Measurements from ENCODE around the gene RAF1. TPM values are rescaled to one million over a fixed set of nuclear protein-coding genes. Genes with fewer than 3 reads are reported as not detected.
"Not testable (repeated sequence)": the region's sequence is repeated elsewhere in the genome, so short reads cannot be mapped to it uniquely, and the experiment has no call there.

Gene RAF1
- total RNA-seq, 1 donor from 2014 or later: 123 TPM

DNA sequence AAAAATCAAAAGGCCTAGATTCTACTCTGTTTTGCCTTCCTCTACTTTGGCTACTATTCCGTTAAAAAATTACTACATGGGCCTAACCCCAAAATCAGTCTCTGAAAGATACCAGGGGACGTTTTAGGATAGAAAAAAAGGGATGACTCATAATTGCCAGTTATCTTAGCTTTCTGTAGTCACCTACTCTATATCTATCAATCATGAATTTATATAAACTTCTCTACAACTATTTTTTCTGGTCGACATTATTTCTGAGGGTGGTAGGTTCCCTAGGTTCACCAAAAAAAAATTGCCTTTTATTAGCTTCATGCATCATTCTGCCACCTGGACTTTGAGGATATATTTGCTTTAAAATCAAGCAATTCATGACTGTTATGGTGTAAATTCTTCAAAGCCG, 36.5 kb downstream of the RAF1 start:
- no peak overlapping the region for H3K4me3 Mint-ChIP-seq
- H3K4me1 Mint-ChIP-seq: peaks cover 23% of the 10 kb centered on the region
- H3K27ac Mint-ChIP-seq (ENCODE audit: unreplicated experiment): no peak overlapping the region
- DNase-seq (ENCODE audit: low read depth, low spot score): no peak
- no peaks in the 10 kb centered on the region for H3K9me3 Mint-ChIP-seq
- no peaks in the 10 kb centered on the region for H3K36me3 Mint-ChIP-seq (ENCODE audit: low read depth)
- H3K27me3 Mint-ChIP-seq (ENCODE audit: low read depth): no peaks in the 10 kb centered on the region
- TF ChIP-seq, protein P1, sequence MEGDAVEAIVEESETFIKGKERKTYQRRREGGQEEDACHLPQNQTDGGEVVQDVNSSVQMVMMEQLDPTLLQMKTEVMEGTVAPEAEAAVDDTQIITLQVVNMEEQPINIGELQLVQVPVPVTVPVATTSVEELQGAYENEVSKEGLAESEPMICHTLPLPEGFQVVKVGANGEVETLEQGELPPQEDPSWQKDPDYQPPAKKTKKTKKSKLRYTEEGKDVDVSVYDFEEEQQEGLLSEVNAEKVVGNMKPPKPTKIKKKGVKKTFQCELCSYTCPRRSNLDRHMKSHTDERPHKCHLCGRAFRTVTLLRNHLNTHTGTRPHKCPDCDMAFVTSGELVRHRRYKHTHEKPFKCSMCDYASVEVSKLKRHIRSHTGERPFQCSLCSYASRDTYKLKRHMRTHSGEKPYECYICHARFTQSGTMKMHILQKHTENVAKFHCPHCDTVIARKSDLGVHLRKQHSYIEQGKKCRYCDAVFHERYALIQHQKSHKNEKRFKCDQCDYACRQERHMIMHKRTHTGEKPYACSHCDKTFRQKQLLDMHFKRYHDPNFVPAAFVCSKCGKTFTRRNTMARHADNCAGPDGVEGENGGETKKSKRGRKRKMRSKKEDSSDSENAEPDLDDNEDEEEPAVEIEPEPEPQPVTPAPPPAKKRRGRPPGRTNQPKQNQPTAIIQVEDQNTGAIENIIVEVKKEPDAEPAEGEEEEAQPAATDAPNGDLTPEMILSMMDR (conservative IDR thresholded peaks at IDR 0.05): no peak

DNA sequence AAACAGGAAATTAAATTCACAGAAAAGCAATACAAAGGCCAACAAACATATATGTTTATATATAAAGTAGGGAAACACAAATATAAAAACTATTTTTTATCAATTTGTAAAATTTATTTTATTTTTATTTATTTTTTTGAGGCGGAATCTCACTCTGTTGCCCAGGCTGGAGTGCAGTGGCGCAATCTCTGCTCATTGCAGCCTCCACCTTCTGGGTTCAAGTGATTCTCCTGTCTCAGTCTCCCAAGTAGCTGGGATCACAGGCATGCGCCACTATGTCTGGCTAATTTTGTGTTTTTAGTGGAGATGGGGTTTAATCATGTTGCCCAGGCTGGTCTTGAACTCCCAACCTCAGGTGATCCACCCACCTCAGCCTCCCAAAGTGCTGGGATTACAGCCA, 39.0 kb downstream of the RAF1 start:
- not testable (repeated sequence) for H3K9me3 Mint-ChIP-seq; H3K27ac Mint-ChIP-seq (ENCODE audit: unreplicated experiment); H3K36me3 Mint-ChIP-seq (ENCODE audit: low read depth); DNase-seq (ENCODE audit: low read depth, low spot score); H3K27me3 Mint-ChIP-seq (ENCODE audit: low read depth); H3K4me3 Mint-ChIP-seq
- H3K4me1 Mint-ChIP-seq: peaks cover 18% of the 10 kb centered on the region

DNA sequence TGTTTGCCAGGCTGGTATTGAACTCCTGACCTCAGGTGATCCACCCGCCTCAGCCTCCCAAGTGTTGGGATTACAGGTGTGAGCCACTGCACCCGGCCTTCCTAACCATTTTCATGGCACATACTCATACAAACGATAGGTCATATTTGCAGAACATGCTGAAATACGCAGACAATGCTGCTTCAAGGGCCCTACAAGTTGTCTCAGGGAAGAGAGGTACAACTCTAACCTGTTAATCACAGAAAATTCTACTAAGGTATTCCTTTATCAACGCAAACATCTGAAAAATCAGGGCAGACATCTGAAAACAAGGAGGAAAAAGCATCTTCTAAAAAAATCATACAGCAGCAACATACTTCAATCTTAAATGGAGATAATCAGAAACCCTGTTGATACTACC, 39.9 kb downstream of the RAF1 start:
- Mint-ChIP-seq H3K9me3 (no peaks in the 10 kb centered on the region), H3K27me3 (ENCODE audit: low read depth) (no peaks in the 10 kb centered on the region), H3K27ac (ENCODE audit: unreplicated experiment) (no peak overlapping the region), H3K4me3 (no peak overlapping the region), H3K36me3 (ENCODE audit: low read depth) (no peaks in the 10 kb centered on the region), H3K4me1 (peaks cover 18% of the 10 kb centered on the region)
- no peak for DNase-seq (ENCODE audit: low read depth, low spot score)
- TF ChIP-seq, protein P1 (conservative IDR thresholded peaks at IDR 0.05): no peak

DNA sequence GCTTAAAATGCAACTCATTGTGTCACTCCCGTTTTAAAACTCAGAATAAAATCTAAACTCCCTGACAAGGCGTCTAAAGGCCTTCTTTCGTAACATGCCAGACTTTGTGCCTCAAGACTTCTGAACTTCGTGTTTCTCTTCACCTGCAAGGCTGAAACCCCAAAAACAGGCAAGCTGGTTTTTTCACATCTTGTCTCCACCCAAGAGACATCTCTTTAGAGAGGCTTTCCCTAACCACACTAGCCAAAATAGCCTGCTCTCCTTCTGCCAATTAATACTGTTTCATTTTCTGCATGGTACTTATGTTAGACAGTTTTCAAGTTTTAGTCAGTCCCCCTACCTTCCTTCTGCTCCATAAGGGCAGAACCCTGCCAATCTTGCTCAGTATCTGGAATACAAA, 41.6 kb downstream of the RAF1 start:
- no peak for DNase-seq (ENCODE audit: low read depth, low spot score)
- Mint-ChIP-seq H3K27me3 (ENCODE audit: low read depth) (no peaks in the 10 kb centered on the region), H3K4me1 (peaks cover 18% of the 10 kb centered on the region), H3K4me3 (no peak overlapping the region), H3K36me3 (ENCODE audit: low read depth) (peaks cover 7% of the 10 kb centered on the region), H3K27ac (ENCODE audit: unreplicated experiment) (no peak overlapping the region), H3K9me3 (no peaks in the 10 kb centered on the region)
- TF ChIP-seq, protein P1 (conservative IDR thresholded peaks at IDR 0.05): no peak

DNA sequence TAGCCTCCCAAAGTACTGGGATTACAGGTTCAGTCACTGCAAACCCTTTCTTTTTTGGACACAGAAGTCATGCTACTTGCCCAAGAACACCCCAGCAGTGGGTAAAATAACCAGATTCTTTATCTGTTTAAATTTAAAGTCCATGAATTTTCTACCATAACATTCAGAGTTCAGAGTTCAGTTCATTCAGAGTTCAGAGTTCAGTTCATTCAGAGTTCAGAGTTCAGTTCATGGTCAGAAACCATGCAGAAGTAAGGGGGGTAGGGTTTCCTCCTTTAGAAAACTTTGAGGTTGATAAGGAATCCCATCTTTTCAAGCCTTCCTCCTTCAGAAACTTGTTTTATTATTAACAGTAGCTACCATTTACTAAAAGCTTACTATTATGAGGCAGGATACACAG, 43.2 kb downstream of the RAF1 start:
- TF ChIP-seq, protein P1 (conservative IDR thresholded peaks at IDR 0.05): no peak
- no peaks in the 10 kb centered on the region for H3K27me3 Mint-ChIP-seq (ENCODE audit: low read depth)
- H3K4me3 Mint-ChIP-seq: no peak overlapping the region
- no peaks in the 10 kb centered on the region for H3K9me3 Mint-ChIP-seq
- DNase-seq (ENCODE audit: low read depth, low spot score): no peak
- peaks cover 11% of the 10 kb centered on the region for H3K36me3 Mint-ChIP-seq (ENCODE audit: low read depth)
- H3K4me1 Mint-ChIP-seq: peaks cover 18% of the 10 kb centered on the region
- no peak overlapping the region for H3K27ac Mint-ChIP-seq (ENCODE audit: unreplicated experiment)

DNA sequence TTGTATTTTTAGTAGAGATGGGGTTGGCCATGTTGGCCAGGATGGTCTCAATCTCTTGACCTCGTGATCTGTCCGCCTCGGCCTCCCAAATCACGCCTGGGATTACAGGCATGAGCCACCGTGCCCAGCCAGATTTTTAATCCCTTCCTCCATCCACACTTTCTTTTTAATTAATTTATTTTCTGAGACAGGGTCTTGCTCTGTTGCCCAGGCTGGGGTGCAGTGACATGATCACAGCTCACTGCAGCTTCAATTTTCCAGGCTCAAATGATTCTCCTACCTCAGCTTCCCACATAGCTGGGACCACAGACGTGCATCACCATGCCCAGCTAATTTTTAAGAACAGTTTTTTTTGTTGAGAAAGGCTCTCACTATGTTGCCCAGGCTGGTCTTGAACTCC, 43.6 kb downstream of the RAF1 start:
- Mint-ChIP-seq H3K9me3 (no peaks in the 10 kb centered on the region), H3K27me3 (ENCODE audit: low read depth) (no peaks in the 10 kb centered on the region), H3K4me3 (no peak overlapping the region), H3K27ac (ENCODE audit: unreplicated experiment) (peak overlapping the region; percentile 19), H3K4me1 (peaks cover 18% of the 10 kb centered on the region), H3K36me3 (ENCODE audit: low read depth) (peaks cover 11% of the 10 kb centered on the region)
- TF ChIP-seq, protein P1 (conservative IDR thresholded peaks at IDR 0.05): no peak
- DNase-seq (ENCODE audit: low read depth, low spot score): no peak

All from neural crest cell (in vitro differentiated cells).